ENCODE measurements around the gene PCSK5.
A peak's percentile ranks its signal among the peaks of the same experiment; 100 is the strongest.
"Not testable (repeated sequence)": the region's sequence is repeated elsewhere in the genome, so short reads cannot be mapped to it uniquely, and the experiment has no call there.

PCSK5 gene

DNA sequence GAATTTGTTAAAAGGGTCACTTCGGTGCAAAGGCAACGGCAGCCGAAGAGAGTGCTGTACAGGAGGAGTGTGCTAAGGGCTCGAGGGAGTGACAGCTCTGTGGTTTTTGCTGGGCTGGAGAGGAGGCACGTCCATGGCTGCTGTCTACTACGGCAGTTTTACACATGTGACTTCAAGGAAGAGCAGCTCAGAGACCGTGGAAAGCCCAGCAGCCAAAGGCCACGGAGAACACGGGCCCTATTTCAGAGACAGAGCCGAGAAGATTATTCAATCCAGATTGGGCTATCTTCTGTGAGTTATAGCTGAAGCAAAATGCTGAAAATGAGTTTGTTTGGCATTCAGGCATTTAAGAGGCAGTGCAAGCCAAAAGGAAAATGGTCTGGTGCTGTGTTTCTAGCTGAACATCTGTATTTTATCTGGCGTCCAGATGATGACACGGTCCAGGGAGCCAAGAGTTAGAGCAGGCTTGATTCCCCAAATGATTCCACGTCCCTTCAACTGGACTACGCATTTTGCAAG lies 407.3 kb downstream of the PCSK5 start:
- H3K27ac ChIP-seq = no peak overlapping the region
- H3K36me3 ChIP-seq (replicated peaks) = no peaks in the 10 kb centered on the region
- no peaks in the 10 kb centered on the region for H3K27me3 ChIP-seq (replicated peaks)
- TF ChIP-seq, protein P1, sequence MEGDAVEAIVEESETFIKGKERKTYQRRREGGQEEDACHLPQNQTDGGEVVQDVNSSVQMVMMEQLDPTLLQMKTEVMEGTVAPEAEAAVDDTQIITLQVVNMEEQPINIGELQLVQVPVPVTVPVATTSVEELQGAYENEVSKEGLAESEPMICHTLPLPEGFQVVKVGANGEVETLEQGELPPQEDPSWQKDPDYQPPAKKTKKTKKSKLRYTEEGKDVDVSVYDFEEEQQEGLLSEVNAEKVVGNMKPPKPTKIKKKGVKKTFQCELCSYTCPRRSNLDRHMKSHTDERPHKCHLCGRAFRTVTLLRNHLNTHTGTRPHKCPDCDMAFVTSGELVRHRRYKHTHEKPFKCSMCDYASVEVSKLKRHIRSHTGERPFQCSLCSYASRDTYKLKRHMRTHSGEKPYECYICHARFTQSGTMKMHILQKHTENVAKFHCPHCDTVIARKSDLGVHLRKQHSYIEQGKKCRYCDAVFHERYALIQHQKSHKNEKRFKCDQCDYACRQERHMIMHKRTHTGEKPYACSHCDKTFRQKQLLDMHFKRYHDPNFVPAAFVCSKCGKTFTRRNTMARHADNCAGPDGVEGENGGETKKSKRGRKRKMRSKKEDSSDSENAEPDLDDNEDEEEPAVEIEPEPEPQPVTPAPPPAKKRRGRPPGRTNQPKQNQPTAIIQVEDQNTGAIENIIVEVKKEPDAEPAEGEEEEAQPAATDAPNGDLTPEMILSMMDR (IDR thresholded peaks at IDR 0.05; ENCODE audit: low read depth, low read length, missing control alignments) = no peak
- DNase-seq = peak; percentile 49
- in situ Hi-C loops (cut with HindIII; ENCODE audit: low pct_ligation_motif_present, low sequenced_read_pairs) = no loop called here
- H3K4me3 ChIP-seq (ENCODE audit: low read depth, low read length) = no peak overlapping the region

DNA sequence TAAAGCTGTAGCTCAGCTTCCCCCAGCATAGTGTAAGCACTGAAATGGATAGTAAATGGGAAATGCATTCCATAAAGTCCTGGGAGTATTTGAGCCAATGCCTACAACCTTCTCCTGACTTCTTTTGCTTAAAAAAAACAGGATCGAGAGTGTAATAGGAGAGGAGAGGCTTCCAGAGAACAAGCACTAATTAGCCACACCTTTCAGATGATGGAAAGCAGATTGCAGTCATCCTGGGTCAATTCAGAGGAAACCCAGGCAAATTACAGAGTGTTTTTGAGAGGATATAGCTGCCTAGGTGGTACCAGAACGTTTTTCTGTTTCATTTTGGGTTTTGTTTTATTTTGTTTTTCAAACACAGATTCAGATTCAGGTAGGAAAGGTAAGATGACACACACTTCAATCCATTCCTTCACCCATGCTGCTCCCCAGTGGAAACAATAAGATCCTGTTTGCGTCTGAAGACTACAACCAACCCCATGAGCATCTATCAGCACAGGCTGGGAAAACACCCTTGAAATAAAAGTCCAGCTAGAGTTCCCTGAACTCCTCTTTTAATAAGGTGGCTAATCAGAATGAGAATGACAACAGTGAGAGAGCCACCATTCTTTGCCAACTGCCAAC lies 408.2 kb downstream of the PCSK5 start:
- no peaks in the 10 kb centered on the region for H3K27me3 ChIP-seq (replicated peaks)

DNA sequence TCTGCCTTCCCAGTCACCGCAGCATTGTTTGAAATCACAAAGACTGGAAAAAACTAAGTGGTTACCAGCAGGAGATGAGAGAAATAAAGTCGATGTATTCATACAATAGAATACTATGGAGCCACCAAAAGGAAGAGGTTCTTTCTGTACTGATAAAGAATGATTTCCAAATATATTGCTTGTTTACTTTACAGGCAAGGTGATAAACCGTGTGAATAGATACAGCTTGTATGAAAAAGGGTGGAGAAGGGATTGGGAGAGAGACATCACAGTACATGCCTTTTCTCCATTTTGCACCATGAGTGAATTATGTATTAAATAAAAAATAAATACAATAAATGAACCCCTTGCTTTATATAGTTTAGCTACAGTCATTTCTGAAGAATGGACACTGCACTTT lies 412.1 kb downstream of the PCSK5 start:
- Histone ChIP-seq H3K27ac (no peak overlapping the region), H3K27me3 (replicated peaks) (no peaks in the 10 kb centered on the region), H3K4me3 (ENCODE audit: low read depth, low read length) (no peak overlapping the region), H3K36me3 (replicated peaks) (no peaks in the 10 kb centered on the region)
- no peak for DNase-seq
- in situ Hi-C loops (cut with HindIII; ENCODE audit: low pct_ligation_motif_present, low sequenced_read_pairs) = no loop called here
- TF ChIP-seq, protein P1 (IDR thresholded peaks at IDR 0.05; ENCODE audit: low read depth, low read length, missing control alignments) = no peak

More for the DNA sequence above, 408.2 kb downstream of the PCSK5 start:
- Histone ChIP-seq H3K4me3 (ENCODE audit: low read depth, low read length) (no peak overlapping the region), H3K27ac (no peak overlapping the region), H3K36me3 (replicated peaks) (no peaks in the 10 kb centered on the region)
- TF ChIP-seq, protein P1 (IDR thresholded peaks at IDR 0.05; ENCODE audit: low read depth, low read length, missing control alignments) = peak; percentile 12
- in situ Hi-C loops (cut with HindIII; ENCODE audit: low pct_ligation_motif_present, low sequenced_read_pairs) = no loop called here
- no peak for DNase-seq

DNA sequence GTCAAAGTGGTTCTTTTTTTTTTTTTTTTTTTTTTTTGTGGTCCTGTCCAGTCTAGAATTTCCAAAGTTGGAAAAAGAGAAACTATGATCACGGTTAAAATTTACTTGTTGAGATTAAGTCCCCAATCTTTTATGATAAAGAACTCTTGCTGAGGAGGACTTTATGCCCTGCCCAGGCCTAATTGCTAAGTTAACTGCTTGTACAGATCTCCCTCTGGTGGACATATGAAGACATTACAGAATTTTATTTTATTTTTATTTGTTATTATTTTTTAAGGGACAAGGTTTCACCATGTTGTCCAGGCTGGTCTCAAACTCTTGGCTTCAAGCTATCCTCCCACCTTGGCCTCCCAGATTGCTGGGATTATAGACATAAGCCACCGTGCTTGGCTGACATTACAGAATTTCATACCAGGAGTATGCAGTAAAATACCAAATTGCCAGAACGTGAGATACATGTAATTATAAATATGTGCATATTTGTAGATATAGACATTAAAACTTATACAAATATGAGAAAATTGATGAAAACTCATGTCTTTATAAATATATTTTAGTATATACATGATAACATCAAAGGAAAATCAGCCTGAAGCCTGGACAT lies 412.6 kb downstream of the PCSK5 start:
- peak; percentile 6 for DNase-seq
- Histone ChIP-seq H3K36me3 (replicated peaks) (no peaks in the 10 kb centered on the region), H3K27ac (no peak overlapping the region), H3K27me3 (replicated peaks) (no peaks in the 10 kb centered on the region), H3K4me3 (ENCODE audit: low read depth, low read length) (no peak overlapping the region)
- TF ChIP-seq, protein P1 (IDR thresholded peaks at IDR 0.05; ENCODE audit: low read depth, low read length, missing control alignments) = peak; percentile 56
- in situ Hi-C loops (cut with HindIII; ENCODE audit: low pct_ligation_motif_present, low sequenced_read_pairs) = no loop called here

DNA sequence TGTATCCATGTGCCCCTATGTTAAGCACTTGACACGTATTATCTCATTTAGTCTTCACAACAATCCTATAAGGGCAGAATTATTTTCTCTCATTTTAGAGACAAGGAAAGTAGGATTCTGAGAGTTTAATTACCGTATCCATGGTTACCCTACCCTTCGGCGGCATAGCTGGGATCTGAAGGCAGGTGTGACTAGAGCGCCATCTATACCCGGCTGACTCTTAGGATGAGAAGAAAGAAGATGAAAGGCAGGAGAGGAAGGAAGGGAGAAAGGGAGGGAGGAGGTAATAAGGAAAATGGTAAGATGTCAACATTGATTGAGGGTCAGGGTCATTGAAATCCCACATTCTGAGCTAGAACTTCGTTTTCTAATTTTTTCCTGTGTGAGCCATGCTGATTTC lies 416.6 kb downstream of the PCSK5 start:
- H3K4me3 ChIP-seq (ENCODE audit: low read depth, low read length); H3K36me3 ChIP-seq (replicated peaks); H3K27me3 ChIP-seq (replicated peaks); DNase-seq; H3K27ac ChIP-seq; in situ Hi-C loops (cut with HindIII; ENCODE audit: low pct_ligation_motif_present, low sequenced_read_pairs): not testable (repeated sequence)
- TF ChIP-seq, protein P1 (IDR thresholded peaks at IDR 0.05; ENCODE audit: low read depth, low read length, missing control alignments) = peak; percentile 59
